KBM-7 (cell line): ENCODE results near the gene LRRC15.

Source experiments
- DNase-seq: peaks from one replicate; pipeline ENCODE4 v3.0.0-alpha.2; 2015
- in situ Hi-C: fragments of 300-500 bp; cut with MboI; formaldehyde crosslinking; loops from 2 replicates; pipeline ENCODE4 v1.14.3; 2020; ENCODE audit warnings: low sequenced_read_pairs, low pct_unique_long_range_greater_than_20kb, mixed read lengths

LRRC15 gene

GRCh38 chr3:194324823-194325327 lies 44.7 kb downstream of the LRRC15 start:
- in situ Hi-C loops: no loop called here
- DNase-seq: no peak

GRCh38 chr3:194323785-194324735 lies 45.5 kb downstream of the LRRC15 start:
- peak; percentile 76 for DNase-seq
- in situ Hi-C loops: no loop called here

GRCh38 chr3:194322678-194323211 lies 46.8 kb downstream of the LRRC15 start:
- no peak for DNase-seq
- in situ Hi-C loops: no loop called here

GRCh38 chr3:194321693-194322640 lies 47.6 kb downstream of the LRRC15 start:
- in situ Hi-C loops: no loop called here
- peak; percentile 78 for DNase-seq

GRCh38 chr3:194320744-194321243 lies 48.7 kb downstream of the LRRC15 start:
- in situ Hi-C loops: no loop called here
- DNase-seq: no peak

GRCh38 chr3:194320100-194320499 lies 49.4 kb downstream of the LRRC15 start:
- in situ Hi-C loops: no loop called here
- no peak for DNase-seq

GRCh38 chr3:194318511-194319161 lies 50.9 kb downstream of the LRRC15 start:
- in situ Hi-C loops: loop anchor here (10.0 kb wide), 1 partner anchor 534 kb away; no protein-coding TSS in a partner anchor

GRCh38 chr3:194316918-194317317 lies 52.6 kb downstream of the LRRC15 start:
- no peak for DNase-seq
- in situ Hi-C loops: loop anchor here (10.0 kb wide), 1 partner anchor 532 kb away; no protein-coding TSS in a partner anchor

More at GRCh38 chr3:194318511-194319161, 50.9 kb downstream of the LRRC15 start:
- DNase-seq: no peak

- no peak for DNase-seq
- in situ Hi-C loops: loop anchor here (10.0 kb wide), 1 partner anchor 531 kb away; no protein-coding TSS in a partner anchor
Measured at GRCh38 chr3:194315965-194316361, 53.6 kb downstream of the LRRC15 start.

- in situ Hi-C loops: loop anchor here (10.0 kb wide), 1 partner anchor 531 kb away; no protein-coding TSS in a partner anchor
Measured at GRCh38 chr3:194315088-194315964, 54.2 kb downstream of the LRRC15 start.

GRCh38 chr3:194314388-194315068 lies 55.0 kb downstream of the LRRC15 start:
- in situ Hi-C loops: loop anchor here (10.0 kb wide), 1 partner anchor 530 kb away; no protein-coding TSS in a partner anchor
- no peak for DNase-seq

More at GRCh38 chr3:194315088-194315964, 54.2 kb downstream of the LRRC15 start:
- peak; percentile 91 for DNase-seq

- DNase-seq: no peak
- in situ Hi-C loops: loop anchor here (10.0 kb wide), 1 partner anchor 529 kb away; no protein-coding TSS in a partner anchor
Measured at GRCh38 chr3:194313560-194314387, 55.8 kb downstream of the LRRC15 start.

- no peak for DNase-seq
- in situ Hi-C loops: loop anchor here (10.0 kb wide), 1 partner anchor 528 kb away; no protein-coding TSS in a partner anchor
Measured at GRCh38 chr3:194312743-194313281, 56.7 kb downstream of the LRRC15 start.

GRCh38 chr3:194312186-194312742 lies 57.3 kb downstream of the LRRC15 start:
- in situ Hi-C loops: loop anchor here (10.0 kb wide), 1 partner anchor 527 kb away; no protein-coding TSS in a partner anchor
- no peak for DNase-seq

GRCh38 chr3:194311000-194311399 lies 58.5 kb downstream of the LRRC15 start:
- in situ Hi-C loops: loop anchor here (10.0 kb wide), 1 partner anchor 526 kb away; no protein-coding TSS in a partner anchor
- DNase-seq: no peak
